ENCODE data around the gene EXOC6B.
A peak's percentile ranks its signal among the peaks of the same experiment; 100 is the strongest.
"Not testable (repeated sequence)": the region's sequence is repeated elsewhere in the genome, so short reads cannot be mapped to it uniquely, and the experiment has no call there.

Gene EXOC6B

GRCh38 chr2:72431737-72432136 is 394.1 kb downstream of the EXOC6B start:
- peak; percentile 15 for DNase-seq (ENCODE audit: low read depth)

- DNase-seq (ENCODE audit: low read depth), result no peak
Measured at GRCh38 chr2:72427022-72427861, 398.6 kb downstream of the EXOC6B start.

- no peak for DNase-seq (ENCODE audit: low read depth)
Measured at GRCh38 chr2:72425996-72426395, 399.8 kb downstream of the EXOC6B start.

GRCh38 chr2:72423756-72424155 is 402.1 kb downstream of the EXOC6B start:
- DNase-seq (ENCODE audit: low read depth), result no peak

GRCh38 chr2:72421771-72422379 is 404.0 kb downstream of the EXOC6B start:
- DNase-seq (ENCODE audit: low read depth), result not testable (repeated sequence)

GRCh38 chr2:72415781-72416475 is 409.9 kb downstream of the EXOC6B start:
- no peak for DNase-seq (ENCODE audit: low read depth)

- DNase-seq (ENCODE audit: low read depth), result peak; percentile 48
Measured at GRCh38 chr2:72415241-72415661, 410.6 kb downstream of the EXOC6B start.

- DNase-seq (ENCODE audit: low read depth), result no peak
Measured at GRCh38 chr2:72414137-72414760, 411.6 kb downstream of the EXOC6B start.

- DNase-seq (ENCODE audit: low read depth), result no peak
Measured at GRCh38 chr2:72413716-72414115, 412.1 kb downstream of the EXOC6B start.

- no peak for DNase-seq (ENCODE audit: low read depth)
Measured at GRCh38 chr2:72412214-72412613, 413.6 kb downstream of the EXOC6B start.

- DNase-seq (ENCODE audit: low read depth), result no peak
Measured at GRCh38 chr2:72399879-72400278, 426.0 kb downstream of the EXOC6B start.

- DNase-seq (ENCODE audit: low read depth), result no peak
Measured at GRCh38 chr2:72395096-72395495, 430.7 kb downstream of the EXOC6B start.

- no peak for DNase-seq (ENCODE audit: low read depth)
Measured at GRCh38 chr2:72394541-72395070, 431.2 kb downstream of the EXOC6B start.

GRCh38 chr2:72389447-72389846 is 436.4 kb downstream of the EXOC6B start:
- no peak for DNase-seq (ENCODE audit: low read depth)

- DNase-seq (ENCODE audit: low read depth), result no peak
Measured at GRCh38 chr2:72388263-72388662, 437.6 kb downstream of the EXOC6B start.

GRCh38 chr2:72386288-72386687 is 439.5 kb downstream of the EXOC6B start:
- no peak for DNase-seq (ENCODE audit: low read depth)

- peak; percentile 0 for DNase-seq (ENCODE audit: low read depth)
Measured at GRCh38 chr2:72378753-72379348, 447.0 kb downstream of the EXOC6B start.

GRCh38 chr2:72367530-72368225 is 458.2 kb downstream of the EXOC6B start:
- DNase-seq (ENCODE audit: low read depth), result peak; percentile 73

GRCh38 chr2:72363406-72363805 is 462.4 kb downstream of the EXOC6B start:
- DNase-seq (ENCODE audit: low read depth), result no peak

GRCh38 chr2:72362733-72363132 is 463.1 kb downstream of the EXOC6B start:
- DNase-seq (ENCODE audit: low read depth), result no peak

GRCh38 chr2:72361521-72361920 is 464.3 kb downstream of the EXOC6B start:
- DNase-seq (ENCODE audit: low read depth), result no peak

All from ELR (cell line).